ENCODE measurements around the gene KMT2E.
A peak's percentile ranks its signal among the peaks of the same experiment; 100 is the strongest.

Gene KMT2E

DNA sequence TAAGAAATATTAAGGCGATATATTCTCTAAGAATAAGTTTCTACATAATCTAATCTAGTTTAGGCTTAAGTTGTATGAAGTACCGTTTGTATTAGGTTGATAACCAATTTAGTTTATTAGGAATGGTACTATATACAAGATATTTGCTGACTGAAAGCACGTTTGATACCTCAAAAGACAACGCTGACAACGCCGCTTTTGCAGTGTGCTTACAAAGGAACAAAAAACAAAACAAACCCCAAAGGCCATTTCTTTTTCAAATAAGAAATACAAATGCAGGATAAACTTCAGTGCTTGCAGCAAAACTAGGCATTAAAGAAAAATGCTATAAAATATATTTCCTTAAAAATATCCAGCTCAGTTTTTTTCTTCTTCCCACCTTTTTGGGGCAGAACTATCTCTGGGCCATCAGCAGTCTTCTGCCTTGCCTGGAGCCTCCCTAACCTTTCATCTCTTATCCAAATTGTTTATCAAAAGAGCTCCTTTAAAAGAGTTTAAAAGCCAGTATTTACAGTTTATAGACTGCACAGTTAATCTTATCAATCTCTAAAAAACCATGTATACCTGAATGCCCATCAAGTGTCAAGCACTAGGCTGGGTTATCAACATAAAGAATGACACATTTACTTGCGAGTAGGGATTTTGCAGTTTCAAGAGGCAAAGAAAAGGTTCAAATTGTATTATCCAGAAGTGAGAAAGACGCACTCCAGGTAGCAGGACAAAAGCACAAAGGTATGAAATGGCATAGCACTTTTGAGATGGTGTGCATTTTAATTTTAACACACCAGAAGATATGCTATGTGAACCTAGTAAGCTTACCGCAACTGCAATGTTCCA, 4.1 kb upstream of the KMT2E start:
- DNase-seq, result no peak

- no peak for DNase-seq
These were observed 3.4 kb upstream of the KMT2E start for GRCh38 chr7:105010504-105011130.

- DNase-seq, result no peak
These were observed 2.7 kb upstream of the KMT2E start for GRCh38 chr7:105011141-105011830.

- DNase-seq, result no peak
These were observed 2.0 kb upstream of the KMT2E start for GRCh38 chr7:105011831-105012502.

DNA sequence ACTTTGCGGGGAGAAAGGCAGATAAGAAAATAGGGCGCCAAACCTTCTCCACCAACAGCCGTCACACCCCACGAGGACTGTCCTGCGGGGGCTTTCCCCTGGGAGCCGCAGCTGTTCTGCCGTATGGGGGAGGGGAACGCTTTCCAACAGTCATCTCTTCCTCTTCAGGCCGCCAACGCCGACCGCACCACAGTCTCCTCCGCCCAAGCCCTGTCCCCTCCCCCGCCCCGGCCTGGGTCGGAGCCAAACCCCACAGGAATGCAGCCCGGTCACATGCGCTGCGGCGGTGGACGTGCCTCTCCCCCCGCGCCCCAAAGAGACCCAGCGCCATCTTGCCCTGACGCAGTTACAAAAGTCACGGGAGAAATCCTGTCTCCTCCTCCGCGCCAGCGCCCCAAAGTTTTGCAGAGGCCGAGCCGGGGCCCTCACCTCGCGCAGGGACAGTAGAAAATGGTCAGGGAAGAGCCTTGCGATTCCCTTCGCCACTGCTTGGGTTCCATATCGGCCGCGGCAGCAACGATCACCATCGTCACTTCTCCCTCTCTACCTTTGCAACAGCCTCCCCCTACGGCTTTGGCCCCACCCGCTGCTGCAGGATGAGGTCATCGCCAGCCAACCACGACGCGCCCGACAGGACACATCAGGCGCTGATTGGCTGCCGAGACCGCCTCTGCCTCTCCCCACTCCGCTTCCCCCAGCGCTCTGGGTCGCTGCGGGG, 1.3 kb upstream of the KMT2E start:
- peak; percentile 93 for DNase-seq

DNA sequence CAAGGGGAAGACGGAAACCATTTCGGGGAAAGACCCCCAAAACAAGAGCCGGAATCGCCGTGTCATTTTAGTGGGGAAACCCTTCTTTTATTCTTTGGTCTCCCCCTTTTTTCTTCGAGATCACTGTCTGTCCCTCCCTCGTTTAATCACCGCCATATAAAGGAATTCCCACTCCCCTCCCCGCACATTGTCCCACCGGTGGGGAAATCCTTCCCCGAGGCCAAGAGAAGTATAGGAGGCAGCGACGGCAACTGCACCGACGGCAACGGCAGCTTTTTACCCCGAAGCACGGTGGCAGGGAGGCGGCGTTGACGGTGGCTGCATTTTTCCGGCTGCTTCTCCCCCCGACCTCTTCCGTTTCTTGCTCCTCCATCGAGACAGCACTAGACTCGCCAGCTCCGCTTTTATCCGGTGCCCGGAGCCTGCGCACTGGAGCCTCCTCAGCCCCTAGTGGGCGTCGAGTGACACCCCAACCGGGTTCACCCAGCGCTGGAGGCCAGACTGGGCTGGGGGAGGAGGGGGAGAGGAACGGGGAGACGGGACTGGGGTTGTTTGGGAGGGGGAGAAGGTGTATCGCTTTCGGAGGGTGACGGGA, 687 bp upstream of the KMT2E start:
- peak; percentile 69 for DNase-seq

GRCh38 chr7:105014693-105015389, 836 bp downstream of the KMT2E start:
- DNase-seq, result no peak

- no peak for DNase-seq
These were observed 1.5 kb downstream of the KMT2E start for GRCh38 chr7:105015390-105015965.

DNA sequence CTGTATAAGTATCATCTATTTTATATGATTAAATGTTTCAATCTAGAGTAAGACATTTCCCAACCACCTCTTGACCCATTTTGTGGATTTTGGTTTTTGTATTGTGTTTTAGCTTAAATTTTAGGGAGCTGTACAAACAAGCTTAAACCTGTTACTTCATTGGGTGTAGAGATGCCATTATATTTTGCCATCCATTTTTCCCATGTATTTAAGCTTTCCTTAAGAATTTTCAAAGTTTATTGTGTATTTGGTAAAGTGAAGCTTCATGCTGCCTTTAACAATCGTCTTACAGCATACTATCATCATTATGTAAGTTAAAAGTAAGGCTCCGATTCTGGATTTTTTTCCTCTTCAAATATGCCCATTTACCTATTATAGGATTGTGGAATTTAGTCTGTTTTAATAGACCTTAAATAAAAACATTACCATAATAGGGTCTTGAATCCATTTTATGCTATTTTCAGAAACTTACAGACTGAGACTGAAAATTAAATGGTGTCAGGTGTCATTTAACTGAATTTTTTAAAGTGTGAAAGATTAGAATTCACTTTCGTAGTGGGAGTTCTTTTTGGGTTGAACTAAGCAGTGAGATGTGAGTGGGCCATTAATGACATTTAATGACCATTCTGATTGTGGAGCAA, 2.2 kb downstream of the KMT2E start:
- no peak for DNase-seq

GRCh38 chr7:105016709-105017656, 3.0 kb downstream of the KMT2E start:
- DNase-seq, result no peak

DNA sequence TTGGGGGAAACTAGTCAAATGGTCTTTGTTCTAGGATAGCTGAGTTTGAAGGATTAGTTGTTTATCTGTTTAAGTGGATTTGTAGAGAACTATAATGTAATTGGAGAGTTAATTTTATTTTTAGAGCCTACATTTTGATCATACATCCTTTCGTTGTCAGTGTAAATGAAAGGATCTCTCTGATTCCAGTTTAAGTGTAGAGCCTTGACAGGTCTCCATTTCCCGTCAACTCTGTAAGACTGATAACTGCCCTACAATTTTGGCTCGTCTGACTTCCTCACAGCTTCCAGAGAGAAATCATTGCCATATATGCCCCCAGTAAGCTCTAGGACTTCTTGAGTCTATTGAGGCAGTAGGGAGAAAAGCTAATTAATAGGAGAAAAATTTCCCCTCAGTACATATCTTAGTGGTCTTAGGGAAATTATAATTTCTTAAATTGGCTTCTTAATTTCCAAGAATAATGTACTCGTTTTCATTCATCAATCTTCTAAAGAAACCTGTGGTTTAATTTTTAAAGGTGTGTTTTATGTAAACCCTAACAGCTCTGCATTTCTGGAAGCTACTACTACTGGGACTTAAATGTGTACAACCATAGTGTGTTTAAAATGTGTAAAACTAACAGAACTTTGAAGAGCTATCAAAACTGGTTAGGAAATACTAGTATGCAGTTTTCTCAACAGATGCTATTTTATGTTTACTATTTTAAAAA, 3.8 kb downstream of the KMT2E start:
- DNase-seq, result no peak

DNA sequence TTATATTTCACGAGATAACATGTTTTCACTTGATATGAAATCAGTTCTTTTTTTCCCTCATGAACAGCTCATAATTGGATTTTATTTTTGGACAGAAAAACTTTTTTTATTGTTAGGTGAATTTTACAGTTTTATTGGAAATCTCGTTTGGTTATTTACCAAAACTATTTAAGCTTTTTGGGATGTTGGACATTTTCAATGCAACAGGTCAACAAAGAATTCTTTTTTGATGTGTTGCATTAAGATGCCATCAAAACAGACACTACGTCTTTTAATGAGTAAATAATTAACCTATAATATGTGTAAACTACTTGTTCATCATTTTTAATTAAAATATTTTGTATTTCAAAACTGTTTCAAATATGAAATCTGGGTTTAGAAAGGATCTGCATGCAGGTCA, 5.3 kb downstream of the KMT2E start:
- no peak for DNase-seq

DNA sequence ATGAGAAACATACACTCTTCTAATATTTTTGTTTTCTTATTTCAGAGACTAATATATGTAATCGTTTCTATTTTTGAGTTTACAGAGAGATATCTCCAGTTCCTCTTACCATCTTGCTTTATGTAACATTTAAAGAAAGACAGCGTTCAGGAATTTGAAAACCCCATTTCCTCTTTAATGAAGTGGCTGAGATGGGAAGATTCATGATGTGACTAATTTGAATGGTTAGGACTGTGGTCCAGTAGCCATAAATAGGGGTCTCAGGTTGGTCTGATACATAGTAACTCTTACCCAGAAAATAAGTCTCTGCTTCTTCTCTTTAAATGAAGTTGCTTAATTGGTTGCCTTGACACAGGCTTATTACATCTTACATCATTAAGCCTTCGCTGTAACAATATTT, 6.9 kb downstream of the KMT2E start:
- DNase-seq, result no peak

DNA sequence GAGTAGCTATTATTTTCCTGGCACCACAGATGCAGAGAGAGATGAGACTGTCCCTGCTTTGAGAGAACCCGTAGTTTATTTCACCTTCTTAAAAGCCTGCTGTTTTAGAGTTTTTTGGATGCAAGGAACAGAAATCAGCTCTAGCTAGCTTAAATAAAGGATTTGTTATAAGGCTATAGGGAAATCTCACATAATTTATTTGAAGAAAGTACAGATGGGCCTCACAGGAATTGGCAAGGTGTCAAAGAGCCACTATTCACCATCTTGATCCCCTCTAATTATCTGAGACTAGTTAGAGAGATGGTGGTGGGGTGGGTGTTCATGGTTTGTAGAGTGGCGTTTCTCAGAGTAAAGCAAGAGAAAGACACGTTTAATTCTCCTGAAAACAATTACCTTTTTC, 7.3 kb downstream of the KMT2E start:
- no peak for DNase-seq

GRCh38 chr7:105021967-105022366, 8.0 kb downstream of the KMT2E start:
- DNase-seq, result no peak

GRCh38 chr7:105022458-105022857, 8.5 kb downstream of the KMT2E start:
- no peak for DNase-seq

DNA sequence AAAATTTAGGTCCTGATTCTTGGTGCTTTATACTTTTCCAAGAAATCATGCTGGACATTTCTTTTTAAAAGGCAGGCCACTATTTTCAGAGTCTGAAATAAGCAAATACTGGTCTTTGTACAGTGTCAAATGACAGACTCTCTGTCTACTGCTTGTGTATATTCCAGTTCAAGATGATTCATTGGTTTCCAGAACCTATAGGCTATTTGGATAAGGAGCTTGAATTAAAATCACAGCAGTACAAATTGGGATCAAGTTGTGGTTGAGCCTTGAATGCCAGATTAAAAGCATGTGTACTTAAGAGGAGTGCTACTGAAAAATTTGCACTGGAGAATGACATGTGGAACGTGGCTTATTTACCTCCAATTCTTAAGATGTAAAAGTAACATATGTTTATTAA, 10.7 kb downstream of the KMT2E start:
- DNase-seq, result peak; percentile 21

DNA sequence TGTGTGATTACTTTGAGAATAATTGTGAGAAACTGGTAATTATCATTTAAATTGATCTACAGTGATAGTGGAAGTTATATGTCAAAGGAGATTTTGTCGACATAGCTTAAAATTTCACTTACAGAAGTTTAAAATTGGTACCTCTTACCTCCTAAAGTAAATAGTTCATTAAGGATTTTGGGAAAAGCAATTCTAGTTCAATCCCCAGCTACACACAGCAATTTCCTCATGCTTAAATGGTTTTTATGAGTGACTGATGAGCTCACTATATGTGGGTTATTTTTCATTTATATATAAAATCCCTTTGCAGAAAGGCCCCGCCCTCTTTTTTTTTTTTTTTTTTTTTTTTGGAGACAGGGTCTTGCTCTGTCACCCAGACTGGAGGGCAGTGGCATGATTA, 12.7 kb downstream of the KMT2E start:
- no peak for DNase-seq

Measured in NCI-H2081 treated with DMSO at 0.1 percent for 48 hours (cell line).